Liver (tissue), 3 donors: ENCODE results near the gene SH3BP5.

Experiments used
- EGR1 ChIP-seq, 2 donors: IDR thresholded peaks; 2 replicates each; pipeline ENCODE4 v1.6.1; 2016 to 2018; ENCODE audit warnings: antibody characterized with exemption in 2 of 2, low read depth in 2 of 2
- FOXA2 ChIP-seq: IDR thresholded peaks from 2 replicates; pipeline ENCODE4 v1.6.1; 2016; ENCODE audit warnings: antibody characterized with exemption
- GABPA ChIP-seq, 2 donors: IDR thresholded peaks in 1 of 2; conservative IDR thresholded peaks in 1 of 2; 2 replicates each; pipeline ENCODE4 v1.6.1; 2016; ENCODE audit warnings: antibody characterized with exemption in 2 of 2, mild to moderate bottlenecking in 1 of 2, moderate library complexity in 1 of 2
- RAD21 ChIP-seq, 2 donors: IDR thresholded peaks; 2 replicates each; pipeline ENCODE4 v1.6.1; 2016; ENCODE audit warnings: antibody characterized with exemption in 2 of 2, mild to moderate bottlenecking in 2 of 2
- SP1 ChIP-seq: IDR thresholded peaks from 2 replicates; pipeline ENCODE4 v1.6.1; 2018; ENCODE audit warnings: antibody characterized with exemption, mild to moderate bottlenecking
- TAF1 ChIP-seq: conservative IDR thresholded peaks from 2 replicates; pipeline ENCODE4 v1.6.1; 2016; ENCODE audit warnings: antibody characterized with exemption, mild to moderate bottlenecking
- YY1 ChIP-seq: IDR thresholded peaks from 2 replicates; pipeline ENCODE4 v1.6.1; 2016; ENCODE audit warnings: antibody characterized with exemption, mild to moderate bottlenecking
- TF ChIP-seq, protein P1 (sequence below): fragments of 150-350 bp; IDR thresholded peaks from 2 replicates; pipeline ENCODE4 v1.5.1; 2017; ENCODE audit warnings: improper control_type of control experiment, low read depth, low read length; ENCODE audit not compliant: missing input control
- TF ChIP-seq, protein P2 (sequence below): IDR thresholded peaks from 2 replicates; pipeline ENCODE4 v1.6.1; 2016; ENCODE audit warnings: antibody characterized with exemption
- TF ChIP-seq, protein P3 (sequence below): IDR thresholded peaks from 2 replicates; pipeline ENCODE4 v1.6.1; 2016; ENCODE audit warnings: antibody characterized with exemption, mild to moderate bottlenecking
- TF ChIP-seq, protein P4 (sequence below): IDR thresholded peaks from 2 replicates; pipeline ENCODE4 v1.6.1; 2016; ENCODE audit warnings: antibody characterized with exemption
- TF ChIP-seq, protein P5 (sequence below): IDR thresholded peaks from 2 replicates; pipeline ENCODE4 v1.6.1; 2016; ENCODE audit warnings: antibody characterized with exemption
- donor health status: healthy.
- donor health status: healthy.

DNA sequence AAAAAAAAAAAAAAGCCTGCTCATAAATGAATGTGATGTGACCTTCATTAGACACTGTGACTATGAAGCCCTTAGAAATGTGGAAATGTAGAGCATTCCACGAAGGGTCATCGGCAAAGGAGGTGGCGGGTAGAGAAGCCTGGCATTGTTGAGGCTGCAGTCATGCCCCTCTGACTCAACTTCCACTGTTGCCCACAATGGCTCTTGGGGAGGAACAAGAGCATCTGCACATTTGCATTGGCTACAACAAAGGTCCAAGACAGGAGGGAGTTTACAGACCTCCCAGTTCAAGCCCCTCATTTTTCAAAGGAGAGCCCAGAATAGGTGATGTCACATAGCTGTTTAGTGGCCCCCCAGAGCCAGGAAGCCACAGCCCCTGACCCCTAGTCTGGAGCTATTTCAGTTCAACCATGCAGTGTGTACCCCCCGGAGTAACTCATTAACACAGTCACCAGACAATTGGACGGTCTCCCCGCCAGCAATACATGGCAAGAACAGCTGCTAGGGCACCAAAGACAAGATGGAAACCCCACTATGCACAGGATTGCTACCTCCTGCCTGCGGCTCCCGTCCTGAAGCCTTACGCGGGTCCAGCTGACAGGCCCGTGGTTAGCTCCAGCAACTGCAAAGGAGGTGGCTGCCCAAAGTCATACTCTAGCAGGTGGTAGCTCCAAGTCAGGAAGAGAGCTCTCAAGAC, 56.2 kb downstream of the SH3BP5 start:
- TF ChIP-seq, protein P1, sequence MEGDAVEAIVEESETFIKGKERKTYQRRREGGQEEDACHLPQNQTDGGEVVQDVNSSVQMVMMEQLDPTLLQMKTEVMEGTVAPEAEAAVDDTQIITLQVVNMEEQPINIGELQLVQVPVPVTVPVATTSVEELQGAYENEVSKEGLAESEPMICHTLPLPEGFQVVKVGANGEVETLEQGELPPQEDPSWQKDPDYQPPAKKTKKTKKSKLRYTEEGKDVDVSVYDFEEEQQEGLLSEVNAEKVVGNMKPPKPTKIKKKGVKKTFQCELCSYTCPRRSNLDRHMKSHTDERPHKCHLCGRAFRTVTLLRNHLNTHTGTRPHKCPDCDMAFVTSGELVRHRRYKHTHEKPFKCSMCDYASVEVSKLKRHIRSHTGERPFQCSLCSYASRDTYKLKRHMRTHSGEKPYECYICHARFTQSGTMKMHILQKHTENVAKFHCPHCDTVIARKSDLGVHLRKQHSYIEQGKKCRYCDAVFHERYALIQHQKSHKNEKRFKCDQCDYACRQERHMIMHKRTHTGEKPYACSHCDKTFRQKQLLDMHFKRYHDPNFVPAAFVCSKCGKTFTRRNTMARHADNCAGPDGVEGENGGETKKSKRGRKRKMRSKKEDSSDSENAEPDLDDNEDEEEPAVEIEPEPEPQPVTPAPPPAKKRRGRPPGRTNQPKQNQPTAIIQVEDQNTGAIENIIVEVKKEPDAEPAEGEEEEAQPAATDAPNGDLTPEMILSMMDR, result no peak
- TF ChIP-seq FOXA2, result no peak
- TF ChIP-seq, protein P2, sequence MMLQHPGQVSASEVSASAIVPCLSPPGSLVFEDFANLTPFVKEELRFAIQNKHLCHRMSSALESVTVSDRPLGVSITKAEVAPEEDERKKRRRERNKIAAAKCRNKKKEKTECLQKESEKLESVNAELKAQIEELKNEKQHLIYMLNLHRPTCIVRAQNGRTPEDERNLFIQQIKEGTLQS, result no peak
- TF ChIP-seq TAF1, result no peak
- TF ChIP-seq GABPA (IDR thresholded peaks at IDR 0.05 in 1 of 2, conservative IDR thresholded peaks at IDR 0.05 in 1 of 2), result no peak
- TF ChIP-seq YY1, result no peak
- no peak for TF ChIP-seq SP1
- TF ChIP-seq, protein P3, sequence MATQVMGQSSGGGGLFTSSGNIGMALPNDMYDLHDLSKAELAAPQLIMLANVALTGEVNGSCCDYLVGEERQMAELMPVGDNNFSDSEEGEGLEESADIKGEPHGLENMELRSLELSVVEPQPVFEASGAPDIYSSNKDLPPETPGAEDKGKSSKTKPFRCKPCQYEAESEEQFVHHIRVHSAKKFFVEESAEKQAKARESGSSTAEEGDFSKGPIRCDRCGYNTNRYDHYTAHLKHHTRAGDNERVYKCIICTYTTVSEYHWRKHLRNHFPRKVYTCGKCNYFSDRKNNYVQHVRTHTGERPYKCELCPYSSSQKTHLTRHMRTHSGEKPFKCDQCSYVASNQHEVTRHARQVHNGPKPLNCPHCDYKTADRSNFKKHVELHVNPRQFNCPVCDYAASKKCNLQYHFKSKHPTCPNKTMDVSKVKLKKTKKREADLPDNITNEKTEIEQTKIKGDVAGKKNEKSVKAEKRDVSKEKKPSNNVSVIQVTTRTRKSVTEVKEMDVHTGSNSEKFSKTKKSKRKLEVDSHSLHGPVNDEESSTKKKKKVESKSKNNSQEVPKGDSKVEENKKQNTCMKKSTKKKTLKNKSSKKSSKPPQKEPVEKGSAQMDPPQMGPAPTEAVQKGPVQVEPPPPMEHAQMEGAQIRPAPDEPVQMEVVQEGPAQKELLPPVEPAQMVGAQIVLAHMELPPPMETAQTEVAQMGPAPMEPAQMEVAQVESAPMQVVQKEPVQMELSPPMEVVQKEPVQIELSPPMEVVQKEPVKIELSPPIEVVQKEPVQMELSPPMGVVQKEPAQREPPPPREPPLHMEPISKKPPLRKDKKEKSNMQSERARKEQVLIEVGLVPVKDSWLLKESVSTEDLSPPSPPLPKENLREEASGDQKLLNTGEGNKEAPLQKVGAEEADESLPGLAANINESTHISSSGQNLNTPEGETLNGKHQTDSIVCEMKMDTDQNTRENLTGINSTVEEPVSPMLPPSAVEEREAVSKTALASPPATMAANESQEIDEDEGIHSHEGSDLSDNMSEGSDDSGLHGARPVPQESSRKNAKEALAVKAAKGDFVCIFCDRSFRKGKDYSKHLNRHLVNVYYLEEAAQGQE, result no peak
- TF ChIP-seq RAD21 (IDR thresholded peaks at IDR 0.05), result no peak
- TF ChIP-seq, protein P4, sequence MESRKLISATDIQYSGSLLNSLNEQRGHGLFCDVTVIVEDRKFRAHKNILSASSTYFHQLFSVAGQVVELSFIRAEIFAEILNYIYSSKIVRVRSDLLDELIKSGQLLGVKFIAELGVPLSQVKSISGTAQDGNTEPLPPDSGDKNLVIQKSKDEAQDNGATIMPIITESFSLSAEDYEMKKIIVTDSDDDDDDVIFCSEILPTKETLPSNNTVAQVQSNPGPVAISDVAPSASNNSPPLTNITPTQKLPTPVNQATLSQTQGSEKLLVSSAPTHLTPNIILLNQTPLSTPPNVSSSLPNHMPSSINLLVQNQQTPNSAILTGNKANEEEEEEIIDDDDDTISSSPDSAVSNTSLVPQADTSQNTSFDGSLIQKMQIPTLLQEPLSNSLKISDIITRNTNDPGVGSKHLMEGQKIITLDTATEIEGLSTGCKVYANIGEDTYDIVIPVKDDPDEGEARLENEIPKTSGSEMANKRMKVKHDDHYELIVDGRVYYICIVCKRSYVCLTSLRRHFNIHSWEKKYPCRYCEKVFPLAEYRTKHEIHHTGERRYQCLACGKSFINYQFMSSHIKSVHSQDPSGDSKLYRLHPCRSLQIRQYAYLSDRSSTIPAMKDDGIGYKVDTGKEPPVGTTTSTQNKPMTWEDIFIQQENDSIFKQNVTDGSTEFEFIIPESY, result no peak
- no peak for TF ChIP-seq EGR1 (IDR thresholded peaks at IDR 0.05; ENCODE audit: low read depth in 2 of 2)
- TF ChIP-seq, protein P5, sequence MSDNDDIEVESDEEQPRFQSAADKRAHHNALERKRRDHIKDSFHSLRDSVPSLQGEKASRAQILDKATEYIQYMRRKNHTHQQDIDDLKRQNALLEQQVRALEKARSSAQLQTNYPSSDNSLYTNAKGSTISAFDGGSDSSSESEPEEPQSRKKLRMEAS, result no peak
